Smooth muscle cell (in vitro differentiated cells): ENCODE measurements around the gene SLC41A3. TPM values are rescaled to one million over a fixed set of nuclear protein-coding genes. Genes with fewer than 3 reads are reported as not detected.

Experiments used
- DNase-seq: peaks from one replicate; lab custom pipeline; 2025; ENCODE audit not compliant: unreplicated experiment; lab: John Stamatoyannopoulos, UW
- H2AFZ ChIP-seq: fragments of 200-600 bp; sonication (generic); 2 replicates; pipeline ENCODE4 v1.6.0; 2016; ENCODE audit warnings: antibody characterized with exemption, low read depth, mild to moderate bottlenecking
- H3F3A ChIP-seq: fragments of 200-600 bp; sonication (generic); 2 replicates; pipeline ENCODE4 v1.6.0; 2017; ENCODE audit warnings: antibody characterized with exemption, low read depth
- H3K27ac ChIP-seq: fragments of 200-600 bp; sonication (generic); 2 replicates; pipeline ENCODE4 v1.5.1; 2016; ENCODE audit warnings: low read depth, mild to moderate bottlenecking
- H3K27me3 ChIP-seq: fragments of 200-600 bp; sonication (generic); 2 replicates; pipeline ENCODE4 v1.6.1; 2016; ENCODE audit warnings: low read depth, mild to moderate bottlenecking
- H3K36me3 ChIP-seq: fragments of 200-600 bp; sonication (generic); 2 replicates; pipeline ENCODE4 v1.5.1; 2016; ENCODE audit warnings: low read depth
- H3K4me1 ChIP-seq: fragments of 200-600 bp; sonication (generic); 2 replicates; pipeline ENCODE4 v1.5.1; 2016; ENCODE audit warnings: low read depth
- H3K4me2 ChIP-seq: fragments of 200-600 bp; sonication (generic); 2 replicates; pipeline ENCODE4 v1.6.0; 2016; ENCODE audit warnings: mild to moderate bottlenecking
- H3K4me3 ChIP-seq: fragments of 200-600 bp; sonication (generic); 2 replicates; pipeline ENCODE4 v1.5.1; 2016; ENCODE audit warnings: mild to moderate bottlenecking
- H3K79me2 ChIP-seq: fragments of 200-600 bp; sonication (generic); 2 replicates; pipeline ENCODE4 v1.6.0; 2016; ENCODE audit warnings: low read depth, mild to moderate bottlenecking
- H3K9ac ChIP-seq: fragments of 200-600 bp; sonication (generic); 2 replicates; pipeline ENCODE4 v1.6.0; 2016; ENCODE audit warnings: low read depth
- H3K9me3 ChIP-seq: fragments of 200-600 bp; sonication (generic); replicated peaks from 2 replicates; pipeline ENCODE4 v1.5.1; 2016; ENCODE audit warnings: low read depth
- H4K20me1 ChIP-seq: fragments of 200-600 bp; sonication (generic); 2 replicates; pipeline ENCODE4 v1.6.0; 2016; ENCODE audit warnings: low read depth
- CTCF ChIP-seq: fragments of 200-600 bp; sonication (generic); IDR thresholded peaks from 2 replicates; pipeline ENCODE4 v1.5.1; 2017; ENCODE audit warnings: borderline replicate concordance, mild to moderate bottlenecking, antibody characterized with exemption; ENCODE audit not compliant: insufficient read depth, poor library complexity, severe bottlenecking
- WGBS: methylation state at CpG from one replicate; pipeline ENCODE4 v1.1.7; 2016; ENCODE audit warnings: low lambda C conversion rate; 5-methylcytosine and 5-hydroxymethylcytosine counted together
- polyA plus RNA-seq: library from polyadenylated mRNA; unstranded; fragments of >200 nt; fragmentation: Nextera tagmentation; extraction: Ambion mirVana; gene quantifications from 2 replicates; pipeline ENCODE4 v1.2.1, GENCODE V29; 2016
- total RNA-seq: library from RNA; depleted of rRNA; stranded (reverse); fragments of >200 nt; gene quantifications from 2 replicates; pipeline ENCODE4 v1.2.3, GENCODE V29; 2014

The SLC41A3 gene
- total and polyA plus RNA-seq, 2 experiments from 2014 or later: 20.7 to 23.9 TPM

- TF ChIP-seq CTCF: no peak
- H2AFZ ChIP-seq: no peak overlapping the region
- H3K79me2 ChIP-seq: no peaks in the 10 kb centered on the region
- H3K27ac ChIP-seq: no peak overlapping the region
- 81% methylated on average over 15 of the region's 16 CpGs for WGBS
- no peaks in the 10 kb centered on the region for H3K9me3 ChIP-seq
- no peak for DNase-seq
- no peaks in the 10 kb centered on the region for H3K27me3 ChIP-seq
- H3K9ac ChIP-seq: no peak overlapping the region
- H3K4me2 ChIP-seq: no peak overlapping the region
- no peaks in the 10 kb centered on the region for H3K36me3 ChIP-seq
- no peak overlapping the region for H3K4me3 ChIP-seq
- H3F3A ChIP-seq: no peaks in the 10 kb centered on the region
- H4K20me1 ChIP-seq: no peaks in the 10 kb centered on the region
- H3K4me1 ChIP-seq: no peaks in the 10 kb centered on the region
Measured at GRCh38 chr3:126131881-126132750, 48.2 kb upstream of the SLC41A3 start.

- Histone ChIP-seq H4K20me1 (no peaks in the 10 kb centered on the region), H3K79me2 (no peaks in the 10 kb centered on the region), H3K4me3 (no peak overlapping the region), H3F3A (no peaks in the 10 kb centered on the region), H2AFZ (no peak overlapping the region), H3K27ac (no peak overlapping the region), H3K9me3 (no peaks in the 10 kb centered on the region), H3K4me1 (no peaks in the 10 kb centered on the region), H3K36me3 (no peaks in the 10 kb centered on the region), H3K4me2 (no peak overlapping the region), H3K27me3 (no peaks in the 10 kb centered on the region), H3K9ac (no peak overlapping the region)
- WGBS: 91% methylated on average over 19 of the region's 19 CpGs
- DNase-seq: no peak
- TF ChIP-seq CTCF: no peak
Measured at GRCh38 chr3:126130981-126131745, 47.2 kb upstream of the SLC41A3 start.

GRCh38 chr3:126130081-126130855 is 46.3 kb upstream of the SLC41A3 start:
- no peaks in the 10 kb centered on the region for H3K36me3 ChIP-seq
- no peak overlapping the region for H3K9ac ChIP-seq
- H3K27ac ChIP-seq: no peak overlapping the region
- H3K4me2 ChIP-seq: no peak overlapping the region
- no peak overlapping the region for H2AFZ ChIP-seq
- H3K79me2 ChIP-seq: no peaks in the 10 kb centered on the region
- no peaks in the 10 kb centered on the region for H3F3A ChIP-seq
- 84% methylated on average over 15 of the region's 15 CpGs for WGBS
- no peaks in the 10 kb centered on the region for H3K9me3 ChIP-seq
- no peaks in the 10 kb centered on the region for H3K27me3 ChIP-seq
- no peaks in the 10 kb centered on the region for H3K4me1 ChIP-seq
- H4K20me1 ChIP-seq: no peaks in the 10 kb centered on the region
- no peak overlapping the region for H3K4me3 ChIP-seq
- no peak for TF ChIP-seq CTCF
- no peak for DNase-seq
